HepG2 (cell line): ENCODE results near the gene SBSN. TPM values are rescaled to one million over a fixed set of nuclear protein-coding genes. Genes with fewer than 3 reads are reported as not detected.

Experiments
- ATAC-seq: fragments of 200-7000 bp; cut with Tn5 transposase; 3 replicates; pipeline ENCODE4 v1.9.1; 2020; ENCODE audit warnings: mild to moderate bottlenecking, moderate library complexity
- BruUV-seq: library from RNA; stranded (reverse); fragments of 400-500 nt; replicated peaks from 2 replicates; lab custom pipeline; 2021; lab: Mats Ljungman, UMichigan
- CTCF ChIA-PET: fragments of 300-600 bp; formaldehyde crosslinking; extraction: SDS; loops from one replicate; lab custom pipeline; 2021; ENCODE audit warnings: low total read pairs, inconsistent platforms, low intra/inter-chr PET ratio; lab: Yijun Ruan, JAX
- POLR2A ChIA-PET: fragments of 350-600 bp; sonication (Branson Sonifier 250); formaldehyde crosslinking; loops from one replicate; lab custom pipeline; 2020; ENCODE audit warnings: antibody characterized with exemption, inconsistent platforms; lab: Yijun Ruan, JAX
- DNase-seq: peaks from one replicate; pipeline ENCODE4 v3.0.0-alpha.2; 2015; ENCODE audit warnings: low spot score
- FAIRE-seq: peaks from 3 replicates; lab custom pipeline; 2011; peaks lifted over from hg19 to GRCh38; lab: Jason Lieb, UNC
- H2AFZ ChIP-seq: one replicate; pipeline ENCODE4 v1.6.1; 2011; ENCODE audit warnings: low read length, inconsistent platforms
- H3K27ac ChIP-seq: fragments of 300-600 bp; 3 replicates; pipeline ENCODE4 v1.8.0; 2011; ENCODE audit warnings: mixed run types, mild to moderate bottlenecking, mixed read lengths, low read length, inconsistent platforms; ENCODE audit not compliant: insufficient read depth; ENCODE audit errors: extremely low read length
- H3K27me3 ChIP-seq, 2 experiments: fragments of 200-600 bp in 1 of 2; 2 replicates in 1 of 2; 3 replicates in 1 of 2; pipeline versions ENCODE4 v1.6.0 to v1.8.0; 2011; ENCODE audit warnings: low read length in 2 of 2, mild to moderate bottlenecking in 2 of 2, moderate library complexity in 2 of 2, inconsistent platforms in 1 of 2; ENCODE audit not compliant: insufficient read depth in 2 of 2, control insufficient read depth in 1 of 2
- H3K36me3 ChIP-seq, 2 experiments: fragments of 200-600 bp in 1 of 2; replicated peaks in 1 of 2; 2 replicates in 1 of 2; 3 replicates in 1 of 2; pipeline versions ENCODE4 v1.5.1 to v1.8.0; 2011; ENCODE audit warnings: low read length in 2 of 2, inconsistent platforms in 1 of 2; ENCODE audit not compliant: insufficient read depth in 2 of 2, control insufficient read depth in 1 of 2
- H3K4me1 ChIP-seq: 2 replicates; pipeline ENCODE4 v1.5.1; 2012; ENCODE audit warnings: low read length, inconsistent platforms; ENCODE audit not compliant: insufficient read depth
- H3K4me2 ChIP-seq: 2 replicates; pipeline ENCODE4 v1.6.0; 2011; ENCODE audit warnings: low read depth, low read length, inconsistent platforms
- H3K4me3 ChIP-seq, 3 experiments: fragments of 200-600 bp in 1 of 3; sonication (generic), shearing (Covaris generic) in 1 of 3; replicated peaks in 1 of 3; 2 replicates each; pipeline ENCODE4 v1.5.1; 2011 to 2016; ENCODE audit warnings: low read length in 3 of 3, inconsistent platforms in 2 of 3, low read depth in 2 of 3, mild to moderate bottlenecking in 2 of 3, control low read depth in 1 of 3, mixed read lengths in 1 of 3; ENCODE audit not compliant: insufficient read depth in 1 of 3
- H3K79me2 ChIP-seq: one replicate; pipeline ENCODE4 v1.6.1; 2011; ENCODE audit warnings: low read length, inconsistent platforms; ENCODE audit not compliant: insufficient read depth
- H3K9ac ChIP-seq: 2 replicates; pipeline ENCODE4 v1.6.0; 2011; ENCODE audit warnings: mild to moderate bottlenecking, low read depth, low read length, inconsistent platforms; ENCODE audit not compliant: insufficient read depth
- H3K9me3 ChIP-seq: 2 replicates; pipeline ENCODE4 v1.5.1; 2012; ENCODE audit warnings: mild to moderate bottlenecking, low read length
- H4K20me1 ChIP-seq: 2 replicates; pipeline ENCODE4 v1.6.0; 2011; ENCODE audit warnings: inconsistent platforms, mild to moderate bottlenecking, low read length, moderate library complexity; ENCODE audit not compliant: insufficient read depth
- ATF2 ChIP-seq: sonication (generic); formaldehyde crosslinking; IDR thresholded peaks from 2 replicates; pipeline ENCODE4 v1.4.0; 2020; ENCODE audit warnings: missing genetic modification reagents
- E2F2 ChIP-seq: sonication (generic); formaldehyde crosslinking; IDR thresholded peaks from 2 replicates; pipeline ENCODE4 v1.4.0; 2020; ENCODE audit warnings: missing genetic modification reagents, borderline replicate concordance
- EHMT2 ChIP-seq: fragments of 200-600 bp; sonication (generic); IDR thresholded peaks from 2 replicates; pipeline ENCODE4 v1.7.0; 2017; ENCODE audit warnings: antibody characterized with exemption, low read depth, low read length, borderline replicate concordance
- ESRRA ChIP-seq: sonication (generic); formaldehyde crosslinking; IDR thresholded peaks from 2 replicates; pipeline ENCODE4 v1.5.1; 2020; ENCODE audit warnings: mild to moderate bottlenecking, low read depth, missing genetic modification reagents
- HNRNPK ChIP-seq: fragments of 200-400 bp; formaldehyde crosslinking; IDR thresholded peaks from 2 replicates; pipeline ENCODE4 v1.6.1; 2018; ENCODE audit warnings: low read length, low read depth, moderate library complexity, mild to moderate bottlenecking; ENCODE audit not compliant: poor library complexity, severe bottlenecking
- MLX ChIP-seq: IDR thresholded peaks from 2 replicates; pipeline ENCODE4 v1.6.1; 2016
- SYNCRIP ChIP-seq: fragments of 200-400 bp; formaldehyde crosslinking; IDR thresholded peaks from 2 replicates; pipeline ENCODE4 v1.6.1; 2018; ENCODE audit warnings: mild to moderate bottlenecking, low read depth, low read length; ENCODE audit not compliant: insufficient read depth
- ZNF263 ChIP-seq: sonication (generic); formaldehyde crosslinking; IDR thresholded peaks from 2 replicates; pipeline ENCODE4 v1.4.0; 2020; ENCODE audit warnings: missing genetic modification reagents
- ZNF264 ChIP-seq: sonication (generic); formaldehyde crosslinking; IDR thresholded peaks from 2 replicates; pipeline ENCODE4 v1.4.0; 2020; ENCODE audit warnings: missing genetic modification reagents
- ZNF451 ChIP-seq: sonication (generic); formaldehyde crosslinking; IDR thresholded peaks from 2 replicates; pipeline ENCODE4 v1.5.0; 2020; ENCODE audit warnings: mild to moderate bottlenecking, missing genetic modification reagents
- ZNF670 ChIP-seq: sonication (generic); formaldehyde crosslinking; IDR thresholded peaks from 2 replicates; pipeline ENCODE4 v1.8.0; 2022; ENCODE audit warnings: mild to moderate bottlenecking, missing genetic modification reagents, borderline replicate concordance
- ZNF672 ChIP-seq: sonication (generic); formaldehyde crosslinking; IDR thresholded peaks from 2 replicates; pipeline ENCODE4 v1.8.1; 2022; ENCODE audit warnings: missing genetic modification reagents
- ZNF709 ChIP-seq: sonication (generic); formaldehyde crosslinking; IDR thresholded peaks from 2 replicates; pipeline ENCODE4 v1.5.0; 2020; ENCODE audit warnings: mild to moderate bottlenecking, missing genetic modification reagents
- ZSCAN22 ChIP-seq: sonication (generic); formaldehyde crosslinking; IDR thresholded peaks from 2 replicates; pipeline ENCODE4 v1.4.0; 2020; ENCODE audit warnings: mild to moderate bottlenecking, missing genetic modification reagents
- WGBS: methylation state at CpG from one replicate; pipeline ENCODE4 v1.1.6; 2017; ENCODE audit warnings: low lambda C conversion rate; 5-methylcytosine and 5-hydroxymethylcytosine counted together
- in situ Hi-C: cut with HindIII; loops from 2 replicates; pipeline ENCODE4 v1.10.0; 2017; ENCODE audit warnings: low pct_unique_long_range_greater_than_20kb; ENCODE audit not compliant: extremely low pct_ligation_motif_present
- intact Hi-C: fragments of 100-400 bp; cut with micrococcal nuclease; formaldehyde crosslinking; loops from one replicate; pipeline ENCODE4 v1.10.0; 2022; ENCODE audit not compliant: unreplicated experiment
- polyA plus RNA-seq, 8 experiments: library from polyadenylated mRNA; depleted of rRNA in 3 of 8; stranded (reverse) in 7 of 8; unstranded in 1 of 8; fragments of >200 nt; fragmentation: Illumina TruSeq in 4 of 8; extraction: Trizol in 4 of 8; gene quantifications; 2 replicates each; pipeline versions ENCODE4 v1.2.1 to v1.2.3, GENCODE V29; 2011 to 2016; ENCODE audit warnings: low read depth in 4 of 8, missing spikeins in 1 of 8, mixed read lengths in 1 of 8; ENCODE audit not compliant: insufficient read depth in 1 of 8
- total RNA-seq, 5 experiments: library from RNA; depleted of rRNA; stranded (reverse); fragments of >200 nt; fragmentation: Illumina TruSeq; extraction: Trizol; gene quantifications; 2 replicates each; pipeline ENCODE4 v1.2.3, GENCODE V29; 2016; ENCODE audit warnings: low read depth in 1 of 5
- TF ChIP-seq, protein P1 (sequence below): sonication (generic); formaldehyde crosslinking; IDR thresholded peaks from 2 replicates; pipeline ENCODE4 v1.4.0; 2020; ENCODE audit warnings: missing genetic modification reagents, mild to moderate bottlenecking, borderline replicate concordance
- TF ChIP-seq, protein P2 (sequence below): sonication (generic); formaldehyde crosslinking; IDR thresholded peaks from 2 replicates; pipeline ENCODE4 v1.5.0; 2020; ENCODE audit warnings: mild to moderate bottlenecking, missing genetic modification reagents

The SBSN gene
- total and polyA plus RNA-seq, 2 of the 13 experiments (the other 11 are each of a cell fraction or from before 2014, with no cell fraction given) = not detected

DNA sequence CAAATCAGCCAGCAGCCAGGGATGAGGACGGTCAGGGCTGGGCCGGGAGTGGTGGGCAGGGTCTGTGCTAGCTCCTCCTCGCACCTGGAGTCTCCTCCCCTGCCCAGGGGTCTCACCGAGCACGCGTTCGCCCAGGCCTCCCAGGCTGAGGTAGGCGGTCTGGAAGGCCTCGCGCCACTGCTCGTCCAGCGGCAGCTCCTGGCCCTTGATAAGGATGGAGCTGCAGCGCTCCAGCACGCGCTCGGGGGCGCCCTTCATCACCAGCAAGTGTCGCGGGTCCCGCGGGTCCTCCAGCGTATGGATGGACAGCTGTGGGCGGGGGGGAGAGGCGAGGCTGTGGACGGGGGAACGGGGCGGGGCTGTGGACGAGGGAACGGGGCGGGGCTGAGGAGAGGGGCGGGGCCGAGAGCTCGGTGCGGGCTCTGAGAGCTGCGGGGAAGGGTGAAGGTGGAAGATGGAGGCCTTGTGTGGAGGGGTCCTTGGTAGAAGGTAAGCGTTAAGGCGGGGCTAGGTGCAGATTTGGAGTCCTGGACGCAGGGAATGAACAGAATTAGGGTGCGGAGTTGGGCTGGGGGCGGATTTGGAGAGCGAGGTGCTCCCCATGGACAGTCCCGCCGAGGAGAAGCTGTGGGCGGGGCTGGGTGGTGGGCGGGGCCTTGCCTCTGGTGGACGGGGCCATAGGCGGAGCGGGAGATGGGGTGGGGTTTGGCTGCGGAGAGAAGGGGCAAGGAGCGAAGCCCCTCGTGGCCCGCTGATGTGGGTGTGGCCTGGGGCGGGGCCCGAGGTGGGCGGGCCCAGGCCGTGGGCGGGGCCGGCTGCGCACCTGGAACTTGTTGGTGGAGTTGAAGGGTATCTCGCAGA lies 29.7 kb upstream of the SBSN start:
- FAIRE-seq (no peak), DNase-seq (no peak), ATAC-seq (peak; percentile 46)
- H4K20me1 ChIP-seq = no peaks in the 10 kb centered on the region
- WGBS = 21% methylated on average over 48 of the region's 60 CpGs
- peaks cover 33% of the 10 kb centered on the region for H3K4me1 ChIP-seq
- H3K36me3 ChIP-seq = no peaks in the 10 kb centered on the region
- peak overlapping the region; percentile 56 for H3K4me2 ChIP-seq
- H3K9me3 ChIP-seq = no peaks in the 10 kb centered on the region
- H3K9ac ChIP-seq = no peak overlapping the region
- H3K79me2 ChIP-seq = no peaks in the 10 kb centered on the region
- intact Hi-C loops (loop anchor here (5.0 to 10.0 kb wide), 3 partner anchors 35 to 87 kb away; partner anchors contain the start of genes COX6B1, ETV2 and HAUS5), in situ Hi-C loops (loop anchor here (5.0 kb wide), 1 partner anchor 35 kb away; no protein-coding TSS in a partner anchor)
- ChIA-PET POLR2A (interaction anchor here (0.8 to 1.4 kb wide), 9 partner anchors 10 to 144 kb away, joined by 3 to 6 read pairs (median 4); partner anchors contain the start of gene COX6B1), CTCF (interaction anchor here (1.0 to 1.8 kb wide), 2 partner anchors 34 to 136 kb away, joined by 3 to 4 read pairs; no protein-coding TSS in a partner anchor)
- no peak overlapping the region for H3K27ac ChIP-seq
- H3K27me3 ChIP-seq = peaks cover 1 to 54% of the 10 kb centered on the region in 2 experiments; a peak in 3 of 5 replicates
- BruUV-seq = no TSS peak
- H3K4me3 ChIP-seq = peak overlapping the region in 2 of 3 experiments; percentile 36 to 56; a peak in 3 of 6 replicates
- H2AFZ ChIP-seq = no peak overlapping the region
- TF ChIP-seq ZNF263 (CRISPR knock-in tag) (peak; percentile 97), E2F2 (CRISPR knock-in tag) (no peak), ESRRA (CRISPR knock-in tag) (0 out of 2 replicates have a peak, but pooled peaks have one; percentile 42), MLX (CRISPR knock-in tag) (no peak), HNRNPK (no peak), ZNF264 (CRISPR knock-in tag) (no peak), ZSCAN22 (CRISPR knock-in tag) (no peak), ZNF672 (0 out of 2 replicates have a peak, but pooled peaks have one; percentile 5), ZNF451 (CRISPR knock-in tag) (no peak), EHMT2 (no peak), ATF2 (no peak), SYNCRIP (no peak), ZNF709 (CRISPR knock-in tag) (no peak), ZNF670 (CRISPR knock-in tag) (no peak)
- TF ChIP-seq, protein P1, sequence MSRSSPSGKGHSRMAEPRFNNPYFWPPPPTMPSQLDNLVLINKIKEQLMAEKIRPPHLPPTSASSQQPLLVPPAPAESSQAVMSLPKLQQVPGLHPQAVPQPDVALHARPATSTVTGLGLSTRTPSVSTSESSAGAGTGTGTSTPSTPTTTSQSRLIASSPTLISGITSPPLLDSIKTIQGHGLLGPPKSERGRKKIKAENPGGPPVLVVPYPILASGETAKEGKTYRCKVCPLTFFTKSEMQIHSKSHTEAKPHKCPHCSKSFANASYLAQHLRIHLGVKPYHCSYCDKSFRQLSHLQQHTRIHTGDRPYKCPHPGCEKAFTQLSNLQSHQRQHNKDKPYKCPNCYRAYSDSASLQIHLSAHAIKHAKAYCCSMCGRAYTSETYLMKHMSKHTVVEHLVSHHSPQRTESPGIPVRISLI (CRISPR knock-in tag) = no peak
- TF ChIP-seq, protein P2, sequence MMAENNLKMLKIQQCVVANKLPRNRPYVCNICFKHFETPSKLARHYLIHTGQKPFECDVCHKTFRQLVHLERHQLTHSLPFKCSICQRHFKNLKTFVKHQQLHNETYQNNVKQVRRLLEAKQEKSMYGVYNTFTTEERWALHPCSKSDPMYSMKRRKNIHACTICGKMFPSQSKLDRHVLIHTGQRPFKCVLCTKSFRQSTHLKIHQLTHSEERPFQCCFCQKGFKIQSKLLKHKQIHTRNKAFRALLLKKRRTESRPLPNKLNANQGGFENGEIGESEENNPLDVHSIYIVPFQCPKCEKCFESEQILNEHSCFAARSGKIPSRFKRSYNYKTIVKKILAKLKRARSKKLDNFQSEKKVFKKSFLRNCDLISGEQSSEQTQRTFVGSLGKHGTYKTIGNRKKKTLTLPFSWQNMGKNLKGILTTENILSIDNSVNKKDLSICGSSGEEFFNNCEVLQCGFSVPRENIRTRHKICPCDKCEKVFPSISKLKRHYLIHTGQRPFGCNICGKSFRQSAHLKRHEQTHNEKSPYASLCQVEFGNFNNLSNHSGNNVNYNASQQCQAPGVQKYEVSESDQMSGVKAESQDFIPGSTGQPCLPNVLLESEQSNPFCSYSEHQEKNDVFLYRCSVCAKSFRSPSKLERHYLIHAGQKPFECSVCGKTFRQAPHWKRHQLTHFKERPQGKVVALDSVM = no peak
